Coronary artery (tissue), 2 donors: ENCODE results near the gene ZSCAN10.

Experiments used
- DNase-seq: peaks from one replicate; pipeline ENCODE4 v3.0.0-alpha.2; 2017; ENCODE audit warnings: low spot score
- H3K27ac ChIP-seq, 2 donors: fragments of 200-600 bp; sonication (generic); one replicate each; pipeline ENCODE4 v1.5.1; 2016 to 2019
- H3K4me3 ChIP-seq: fragments of 200-600 bp; sonication (generic); 2 replicates; pipeline ENCODE4 v1.5.1; 2016; ENCODE audit warnings: mild to moderate bottlenecking, moderate library complexity
- TF ChIP-seq, protein P1 (sequence below): fragments of 200-600 bp; sonication (generic); IDR thresholded peaks from one replicate; pipeline ENCODE4 v1.5.1; 2019; ENCODE audit warnings: antibody characterized with exemption

Gene ZSCAN10

DNA sequence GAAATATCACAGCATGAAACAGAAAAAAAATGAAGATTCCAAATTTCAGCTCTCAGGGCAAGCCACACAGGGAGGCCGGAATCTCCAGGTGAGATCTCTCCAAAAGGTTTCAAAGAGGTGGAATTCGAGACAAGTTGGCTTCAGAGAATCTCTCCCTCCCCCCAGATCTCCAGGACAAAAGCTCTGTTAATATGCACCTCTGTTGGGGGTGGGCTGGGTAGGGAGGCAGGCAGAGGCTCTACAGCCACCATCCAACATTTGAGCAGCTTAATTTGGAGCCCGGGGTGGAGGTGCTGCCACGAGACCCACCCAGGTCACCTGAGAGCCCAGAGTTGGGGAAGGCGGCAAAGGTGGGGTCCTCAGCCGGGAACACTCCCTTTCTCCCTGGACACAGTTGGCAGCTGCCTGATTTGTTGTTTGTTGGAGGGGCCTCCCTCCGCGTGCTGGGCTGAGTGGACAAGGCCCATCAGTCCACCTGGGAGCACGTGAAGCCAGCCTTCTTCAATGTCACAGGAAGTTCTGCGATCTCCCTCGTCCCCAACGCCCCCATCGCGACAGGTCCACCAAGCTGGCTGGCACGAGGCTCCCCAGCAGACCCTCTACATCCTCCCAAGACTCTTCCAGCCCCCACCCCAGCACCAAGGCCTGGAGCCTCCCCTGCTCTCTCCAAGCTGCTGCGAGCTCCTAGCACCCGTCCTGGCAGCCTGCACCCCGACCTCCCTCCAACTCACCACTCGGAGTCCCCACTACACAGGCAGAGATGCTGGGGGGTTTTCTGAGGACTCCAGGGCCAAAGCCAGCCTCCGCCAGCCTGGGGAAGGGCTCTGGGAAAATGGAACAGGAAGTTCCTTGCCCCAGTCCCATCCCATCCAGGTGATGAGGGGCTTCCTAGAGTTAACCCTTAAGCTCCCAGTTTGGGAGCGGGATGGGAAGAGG lies at the start of gene ZSCAN10:
ZSCAN10 (minus strand) TSS at position 836 of the 936 bp plus-strand sequence. CDS start 6,357 bp downstream, outside the sequence.
- H3K4me3 ChIP-seq: peak within 1 kb of the TSS; percentile 51
- H3K27ac ChIP-seq: peak within 1 kb of the TSS in 1 of 2 donors; percentile 28
- no peak for DNase-seq
- TF ChIP-seq, protein P1, sequence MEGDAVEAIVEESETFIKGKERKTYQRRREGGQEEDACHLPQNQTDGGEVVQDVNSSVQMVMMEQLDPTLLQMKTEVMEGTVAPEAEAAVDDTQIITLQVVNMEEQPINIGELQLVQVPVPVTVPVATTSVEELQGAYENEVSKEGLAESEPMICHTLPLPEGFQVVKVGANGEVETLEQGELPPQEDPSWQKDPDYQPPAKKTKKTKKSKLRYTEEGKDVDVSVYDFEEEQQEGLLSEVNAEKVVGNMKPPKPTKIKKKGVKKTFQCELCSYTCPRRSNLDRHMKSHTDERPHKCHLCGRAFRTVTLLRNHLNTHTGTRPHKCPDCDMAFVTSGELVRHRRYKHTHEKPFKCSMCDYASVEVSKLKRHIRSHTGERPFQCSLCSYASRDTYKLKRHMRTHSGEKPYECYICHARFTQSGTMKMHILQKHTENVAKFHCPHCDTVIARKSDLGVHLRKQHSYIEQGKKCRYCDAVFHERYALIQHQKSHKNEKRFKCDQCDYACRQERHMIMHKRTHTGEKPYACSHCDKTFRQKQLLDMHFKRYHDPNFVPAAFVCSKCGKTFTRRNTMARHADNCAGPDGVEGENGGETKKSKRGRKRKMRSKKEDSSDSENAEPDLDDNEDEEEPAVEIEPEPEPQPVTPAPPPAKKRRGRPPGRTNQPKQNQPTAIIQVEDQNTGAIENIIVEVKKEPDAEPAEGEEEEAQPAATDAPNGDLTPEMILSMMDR: no peak

DNA sequence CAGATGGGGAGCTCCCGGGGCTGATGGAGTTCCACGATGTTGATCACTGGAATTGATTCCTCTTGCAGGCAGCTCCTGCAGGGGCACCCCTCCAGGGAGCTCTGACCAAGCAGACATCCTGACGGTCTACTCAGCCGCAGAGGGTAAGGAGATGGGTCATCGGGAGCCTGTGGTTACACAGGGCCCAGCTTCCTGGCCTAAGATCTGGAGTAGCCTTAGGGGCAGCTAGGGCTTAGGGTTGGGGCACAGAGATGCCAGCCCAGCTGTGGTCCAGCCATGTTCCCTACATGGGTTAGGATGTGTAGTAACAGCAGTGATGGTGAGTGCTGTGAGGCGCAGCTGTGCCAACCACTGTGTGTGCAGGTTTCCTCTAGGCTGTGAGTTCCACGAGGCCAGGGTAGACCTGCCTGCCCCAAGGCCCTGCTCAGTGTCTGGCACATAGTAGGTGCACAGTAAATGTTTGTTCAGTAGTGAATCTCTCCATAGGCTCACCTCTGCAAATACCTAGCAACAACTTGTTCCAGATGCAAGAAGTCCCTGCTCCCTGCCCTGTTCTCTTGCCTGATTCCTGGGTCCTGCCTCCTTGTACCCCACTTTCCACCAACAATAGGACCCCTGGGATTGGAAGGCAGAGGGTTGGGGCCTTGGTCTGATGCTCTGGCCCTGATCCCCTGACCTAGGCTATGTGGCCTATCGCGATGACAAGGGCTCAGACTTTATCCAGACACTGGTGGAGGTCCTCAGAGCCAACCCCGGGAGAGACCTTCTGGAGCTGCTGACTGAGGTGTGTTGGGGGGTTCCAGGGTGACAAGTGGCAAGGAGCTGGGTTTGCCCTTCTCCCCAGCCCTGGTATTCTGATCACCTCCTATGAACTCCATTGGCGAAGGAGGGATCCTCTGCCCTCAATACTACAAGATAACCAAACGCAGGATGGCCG lies 49.4 kb upstream of the ZSCAN10 start:
- DNase-seq: no peak
- no peak overlapping the region for H3K27ac ChIP-seq
- TF ChIP-seq, protein P1: no peak
- H3K4me3 ChIP-seq: no peak overlapping the region

DNA sequence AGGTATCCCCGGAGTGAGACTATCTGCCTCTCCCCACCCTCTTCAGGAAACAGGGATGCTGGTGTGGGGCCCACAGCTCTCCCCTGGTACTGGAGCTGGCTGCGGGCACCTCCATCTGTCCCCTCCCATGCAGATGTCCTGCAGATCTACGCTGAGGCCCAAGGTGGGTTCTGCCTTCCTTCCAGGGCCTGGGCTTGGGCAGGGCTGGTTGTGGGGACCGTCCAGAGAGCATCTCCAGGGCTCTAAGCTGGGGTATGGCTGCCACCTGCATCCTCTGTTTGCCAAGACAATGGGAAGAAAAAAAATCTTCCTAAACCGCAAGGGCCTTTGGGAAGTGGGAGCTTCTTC lies 48.6 kb upstream of the ZSCAN10 start:
- TF ChIP-seq, protein P1: no peak
- no peak for DNase-seq
- Histone ChIP-seq H3K27ac (no peak overlapping the region), H3K4me3 (no peak overlapping the region)

DNA sequence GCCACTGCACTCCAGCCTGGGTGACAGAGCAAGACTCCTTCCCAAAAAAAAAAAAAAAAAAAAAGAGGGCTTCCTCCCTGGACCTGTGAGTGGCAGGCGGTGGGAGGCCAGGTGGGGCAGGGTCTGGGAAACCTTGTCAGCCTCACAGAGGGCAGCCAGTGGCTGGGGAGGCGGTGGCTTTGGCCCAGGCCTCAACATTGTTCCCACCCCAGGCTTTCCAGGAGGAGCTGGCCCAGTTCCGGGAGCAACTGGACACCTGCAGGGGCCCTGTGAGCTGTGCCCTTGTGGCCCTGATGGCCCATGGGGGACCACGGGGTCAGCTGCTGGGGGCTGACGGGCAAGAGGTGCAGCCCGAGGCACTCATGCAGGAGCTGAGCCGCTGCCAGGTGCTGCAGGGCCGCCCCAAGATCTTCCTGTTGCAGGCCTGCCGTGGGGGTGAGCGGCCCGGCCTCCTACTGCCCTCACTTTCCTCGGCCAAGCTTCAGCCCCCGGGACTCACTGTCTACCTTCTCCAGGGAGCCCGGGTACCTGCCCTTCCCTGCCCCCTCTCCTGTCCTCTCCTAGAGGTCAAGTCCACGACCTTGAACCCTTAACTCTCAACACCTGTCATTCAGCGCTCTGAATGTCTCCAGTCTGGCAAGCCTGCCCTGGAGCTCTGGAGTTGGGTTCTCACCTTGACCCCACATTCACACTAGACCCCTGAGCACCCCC lies 48.1 kb upstream of the ZSCAN10 start:
- H3K4me3 ChIP-seq: no peak overlapping the region
- H3K27ac ChIP-seq: no peak overlapping the region
- TF ChIP-seq, protein P1: no peak
- DNase-seq: no peak

DNA sequence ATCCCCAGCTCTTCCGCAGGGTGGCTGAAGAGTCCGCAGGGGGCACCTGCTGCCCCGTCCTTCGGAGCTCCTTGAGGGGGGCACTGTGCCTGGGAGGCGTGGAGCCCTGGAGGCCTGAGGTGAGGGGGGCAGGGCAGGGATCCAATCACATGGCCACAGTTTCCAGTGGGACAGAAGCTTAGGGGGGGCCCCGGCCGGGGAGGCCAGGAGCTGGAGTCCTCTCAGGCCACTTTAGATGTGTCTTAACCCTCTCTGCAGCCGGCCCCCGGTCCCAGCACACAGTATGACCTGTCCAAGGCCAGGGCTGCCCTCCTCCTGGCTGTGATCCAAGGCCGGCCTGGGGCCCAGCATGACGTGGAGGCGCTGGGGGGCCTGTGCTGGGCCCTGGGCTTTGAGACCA lies 46.6 kb upstream of the ZSCAN10 start:
- H3K27ac ChIP-seq: no peak overlapping the region
- DNase-seq: no peak

DNA sequence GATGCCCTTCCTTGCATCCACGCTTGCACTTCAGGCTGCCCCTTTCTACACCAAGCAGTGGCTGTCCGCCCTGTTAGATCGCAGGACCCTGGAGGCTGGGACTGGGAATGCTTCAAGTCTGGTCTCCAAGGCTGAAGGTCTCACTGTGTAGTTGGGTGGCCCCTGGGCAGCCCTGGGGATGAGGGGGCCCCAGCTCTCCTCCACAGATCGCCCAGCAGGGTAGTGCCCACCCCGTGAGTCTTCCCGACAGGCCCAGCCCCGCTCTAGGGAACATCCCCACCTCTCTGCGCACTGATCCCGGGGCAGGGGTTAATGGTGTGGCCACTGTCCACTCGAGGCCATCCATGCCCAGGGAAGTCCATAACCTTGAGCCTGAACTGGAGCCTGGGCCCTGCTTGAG lies 46.1 kb upstream of the ZSCAN10 start:
- DNase-seq: no peak
- Histone ChIP-seq H3K4me3 (no peak overlapping the region), H3K27ac (no peak overlapping the region)
- TF ChIP-seq, protein P1: no peak

More for the DNA sequence above, 46.6 kb upstream of the ZSCAN10 start:
- TF ChIP-seq, protein P1: no peak
- H3K4me3 ChIP-seq: no peak overlapping the region
